Activated CD8-positive, alpha-beta memory T cell treated with anti-CD3 and anti-CD28 coated beads for 24 hours (primary cell): ENCODE results near the gene DNAJB4.
A peak's percentile ranks its signal among the peaks of the same experiment; 100 is the strongest.
"Not testable (repeated sequence)": the region's sequence is repeated elsewhere in the genome, so short reads cannot be mapped to it uniquely, and the experiment has no call there.

ENCODE experiments used
- DNase-seq: peaks from one replicate; pipeline ENCODE4 v3.0.0-alpha.2; 2020

DNAJB4 gene

DNA sequence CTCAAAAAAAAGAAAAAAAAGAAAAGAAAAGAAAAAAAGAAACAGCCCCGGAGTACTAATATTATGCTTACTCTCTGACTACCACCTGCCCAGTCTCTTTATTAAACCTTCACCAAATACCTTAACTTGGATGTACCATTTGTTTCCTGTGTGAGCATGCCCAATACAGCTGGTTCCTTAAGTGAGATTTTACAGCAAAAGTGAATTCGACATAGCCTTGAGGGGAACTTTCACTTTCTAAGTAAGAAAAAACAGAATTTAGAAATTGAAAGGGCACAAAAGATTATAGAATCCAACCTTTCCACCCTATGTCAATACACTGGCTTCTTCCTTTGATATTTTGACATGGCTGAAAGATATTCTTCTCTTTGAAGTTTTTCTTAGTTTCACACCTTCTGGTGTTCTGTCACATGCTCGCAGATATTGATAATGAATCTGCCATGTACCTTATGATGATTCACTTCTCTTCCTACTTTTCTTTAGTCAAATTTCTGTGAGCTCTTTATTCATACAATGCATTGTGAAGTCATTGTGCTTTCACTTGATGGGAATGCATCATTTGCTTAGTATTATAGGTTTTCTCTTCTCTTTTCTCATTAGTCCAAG is 35.8 kb downstream of the DNAJB4 start:
- no peak for DNase-seq

DNA sequence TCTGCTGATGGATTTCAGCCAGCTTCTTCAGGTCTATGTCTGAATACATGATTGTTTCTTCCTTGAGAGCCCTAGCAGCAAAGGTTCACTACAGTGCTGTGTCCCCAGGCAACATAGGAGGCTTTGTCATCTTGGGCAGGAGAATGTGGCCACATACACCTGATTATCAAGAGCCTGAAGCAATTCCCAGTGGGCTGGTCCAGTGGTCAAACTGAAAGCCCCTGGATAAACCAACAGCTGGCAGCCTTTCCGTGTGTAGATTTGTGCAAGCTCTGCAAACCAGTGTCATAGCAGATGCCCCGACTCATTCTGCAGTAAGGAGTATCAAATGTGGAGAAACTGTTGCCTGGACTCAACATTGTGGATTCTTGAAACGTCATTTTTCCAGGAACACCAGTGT is 38.7 kb downstream of the DNAJB4 start:
- no peak for DNase-seq

DNA sequence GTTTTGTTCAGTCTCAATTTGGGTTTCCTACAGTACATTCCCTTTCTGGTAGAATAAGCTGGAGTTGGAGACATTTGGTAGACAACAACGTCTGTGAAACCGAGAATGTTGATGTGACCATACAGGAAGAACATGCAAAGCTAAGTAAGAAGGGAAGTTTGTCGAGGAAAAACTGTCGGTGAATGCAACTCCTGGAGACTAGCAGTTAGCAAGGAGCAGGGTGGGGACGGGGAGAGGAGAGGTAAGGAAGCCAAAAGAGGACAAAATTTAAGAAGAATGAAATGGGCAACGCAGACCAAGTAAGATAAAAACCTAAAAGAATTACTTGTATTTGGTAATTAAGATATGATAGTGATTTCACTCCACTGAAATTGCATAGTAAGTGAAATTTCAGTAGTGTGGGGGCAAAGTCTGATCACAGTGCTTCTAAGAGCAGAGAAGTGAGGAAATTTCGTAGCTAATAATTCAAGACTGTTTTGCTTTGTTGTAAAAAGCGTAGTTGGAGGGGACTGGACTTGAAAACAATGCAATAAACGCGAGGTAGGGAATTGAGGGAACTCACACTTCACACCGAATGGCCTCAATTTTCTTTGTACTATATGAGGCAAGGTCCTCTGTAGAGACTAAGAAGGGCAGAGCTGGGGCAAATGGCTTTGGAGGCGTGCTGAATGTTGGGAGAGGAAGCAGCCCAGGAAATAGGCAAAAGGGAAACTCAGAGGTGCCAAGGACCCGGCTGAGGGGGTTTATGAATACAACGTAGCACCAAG is 40.2 kb downstream of the DNAJB4 start:
- no peak for DNase-seq

DNA sequence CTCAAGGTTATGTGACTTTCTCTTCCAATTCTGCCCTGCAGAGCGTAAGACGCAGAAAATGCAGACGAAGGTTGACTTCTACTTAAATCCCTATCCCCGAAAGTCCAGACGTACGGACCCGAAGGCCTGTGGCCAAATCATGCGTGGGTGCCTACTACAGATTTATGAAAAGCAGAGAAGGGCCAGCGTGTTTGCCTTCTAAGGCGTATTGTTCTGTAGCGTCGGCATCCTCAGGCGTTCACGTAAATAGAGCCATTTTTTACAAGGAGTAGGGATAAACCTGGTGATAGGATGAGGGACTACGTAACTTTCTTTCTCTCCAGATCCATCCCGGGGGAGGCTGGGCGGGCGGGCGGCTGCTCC is 40.8 kb downstream of the DNAJB4 start:
- DNase-seq, result no peak

DNA sequence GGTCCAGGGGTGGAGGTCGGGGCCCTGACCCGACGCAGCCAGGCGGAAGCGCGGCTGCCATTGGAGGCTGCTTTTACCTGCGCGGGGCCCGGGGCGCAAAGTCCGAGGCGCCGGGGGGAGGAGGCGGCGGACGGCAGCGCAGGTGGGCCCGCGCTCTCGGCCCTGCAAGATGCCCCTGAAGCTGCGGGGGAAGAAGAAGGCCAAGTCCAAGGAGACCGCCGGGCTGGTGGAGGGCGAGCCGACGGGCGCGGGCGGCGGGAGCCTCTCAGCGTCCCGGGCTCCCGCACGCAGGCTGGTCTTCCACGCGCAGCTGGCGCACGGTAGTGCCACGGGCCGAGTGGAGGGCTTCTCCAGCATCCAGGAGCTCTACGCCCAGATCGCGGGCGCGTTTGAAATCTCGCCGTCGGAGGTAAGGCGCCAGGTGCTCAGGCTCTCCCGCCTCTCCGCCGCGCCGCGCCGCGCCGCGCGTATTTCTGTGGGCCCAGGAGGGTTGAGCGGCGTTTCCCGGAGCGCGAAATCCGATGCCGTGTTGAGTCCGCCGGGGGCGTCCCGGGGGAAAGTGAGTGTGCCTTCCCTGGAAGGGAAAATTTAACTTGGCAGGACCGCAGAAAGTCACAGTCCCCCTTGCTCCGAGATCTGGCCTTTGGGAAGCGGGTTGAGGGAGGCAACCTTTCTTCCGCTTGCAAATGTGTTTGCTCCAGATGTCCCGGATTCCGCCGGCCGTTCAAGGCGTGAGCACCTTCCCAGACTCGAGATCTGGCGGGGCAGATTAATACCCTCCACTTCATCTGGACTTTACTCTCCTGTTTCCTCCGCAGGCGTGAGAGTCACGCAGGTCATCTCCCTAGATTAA is 41.4 kb downstream of the DNAJB4 start, which contains the start of gene GIPC2:
TSS of gene GIPC2 (plus strand) at position 41 of the 853 bp plus-strand sequence. CDS start at position 170, 129 bp downstream.
- DNase-seq, result peak; percentile 64

DNA sequence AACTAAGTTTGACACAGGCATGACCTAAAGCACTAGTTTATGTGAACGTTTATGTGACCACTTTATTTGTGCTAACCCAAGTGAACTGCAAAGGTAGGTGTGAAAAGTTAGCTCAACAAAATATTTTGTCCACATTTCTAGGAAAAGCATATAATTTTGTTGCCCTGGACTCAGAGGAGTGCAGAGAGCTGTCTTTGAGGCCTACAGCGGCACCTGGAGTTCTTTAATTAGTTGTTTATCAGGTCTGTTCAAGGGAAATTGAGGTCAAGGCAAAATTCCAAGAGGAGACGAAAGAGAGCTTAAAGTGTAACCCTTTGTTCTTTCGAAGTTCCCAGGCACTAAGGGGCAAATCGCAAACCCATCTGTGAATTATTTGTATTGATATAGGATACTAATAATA is 42.4 kb downstream of the DNAJB4 start:
- DNase-seq, result no peak

DNA sequence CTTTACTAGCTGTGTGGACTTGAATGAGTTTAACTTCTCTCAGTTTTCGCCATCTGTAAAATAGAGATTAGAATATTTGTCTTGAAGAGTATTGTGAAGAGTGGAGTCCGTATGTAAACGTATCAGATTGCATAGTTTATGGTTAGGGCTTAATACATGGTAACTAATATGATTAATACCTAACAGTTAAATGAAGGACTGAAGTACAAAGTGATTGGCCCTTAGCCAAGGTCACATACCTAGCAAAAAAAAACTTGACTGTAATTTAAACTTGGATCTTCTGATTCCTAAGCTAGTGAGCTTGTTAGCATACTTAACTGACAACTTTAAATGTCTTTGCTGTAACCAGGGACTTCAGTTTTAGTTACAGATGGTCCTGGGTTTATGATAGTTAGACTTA is 42.9 kb downstream of the DNAJB4 start:
- no peak for DNase-seq

DNA sequence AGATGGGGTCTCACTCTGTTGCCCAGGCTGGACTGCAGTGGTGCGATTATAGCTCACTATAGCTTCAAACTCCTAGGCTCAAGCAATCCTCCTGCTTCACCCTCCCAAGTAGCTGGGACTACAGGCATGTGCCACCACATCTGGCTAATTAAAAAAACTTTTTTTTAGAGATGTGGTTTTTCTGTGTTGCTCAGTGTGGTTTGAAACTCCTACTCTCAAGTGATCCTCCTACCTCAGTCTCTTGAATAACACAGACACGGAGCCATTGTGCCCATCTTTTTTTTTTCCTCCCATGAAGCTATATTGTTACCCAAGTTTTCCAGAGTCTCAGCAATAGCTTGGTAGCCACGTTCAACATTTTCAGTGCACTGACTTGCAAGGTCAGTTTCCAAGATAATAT is 43.7 kb downstream of the DNAJB4 start:
- DNase-seq, result no peak

DNA sequence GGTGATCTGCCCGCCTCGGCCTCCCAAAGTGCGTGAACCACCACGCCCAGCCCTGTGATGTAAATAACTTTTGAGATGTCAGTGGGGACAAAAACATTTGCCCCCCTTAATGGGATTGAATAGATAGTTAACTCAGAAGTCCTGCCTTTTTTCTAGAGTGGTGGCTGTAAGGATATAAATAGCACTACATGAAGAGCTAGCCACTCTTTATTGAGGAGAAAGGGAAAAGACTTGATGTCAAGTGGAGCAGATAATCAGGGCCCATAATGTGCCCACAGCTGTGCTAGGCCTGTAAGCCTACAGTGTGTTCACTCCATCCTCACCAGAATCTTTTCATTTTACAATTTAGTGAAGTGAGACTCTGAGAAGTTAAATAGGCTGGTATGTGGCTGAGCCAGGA is 44.7 kb downstream of the DNAJB4 start:
- no peak for DNase-seq

DNA sequence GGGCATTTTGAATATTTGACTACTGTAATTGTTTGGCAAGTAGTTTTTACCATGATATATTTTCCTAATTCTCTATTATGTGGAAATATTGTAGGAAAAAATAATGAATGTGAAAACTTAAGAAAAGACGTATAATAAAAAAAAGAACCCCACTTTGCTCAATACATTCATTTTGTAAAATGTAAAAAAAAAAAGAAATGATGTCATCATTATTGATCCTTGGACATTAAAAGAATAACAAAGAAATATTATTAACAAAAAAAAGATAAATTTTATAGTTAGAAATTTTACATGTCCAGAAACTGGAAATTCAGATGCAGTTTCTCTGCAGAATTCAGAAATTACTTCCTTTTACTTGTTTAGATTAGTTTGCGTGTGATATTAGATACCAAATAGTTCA is 46.3 kb downstream of the DNAJB4 start:
- no peak for DNase-seq

DNA sequence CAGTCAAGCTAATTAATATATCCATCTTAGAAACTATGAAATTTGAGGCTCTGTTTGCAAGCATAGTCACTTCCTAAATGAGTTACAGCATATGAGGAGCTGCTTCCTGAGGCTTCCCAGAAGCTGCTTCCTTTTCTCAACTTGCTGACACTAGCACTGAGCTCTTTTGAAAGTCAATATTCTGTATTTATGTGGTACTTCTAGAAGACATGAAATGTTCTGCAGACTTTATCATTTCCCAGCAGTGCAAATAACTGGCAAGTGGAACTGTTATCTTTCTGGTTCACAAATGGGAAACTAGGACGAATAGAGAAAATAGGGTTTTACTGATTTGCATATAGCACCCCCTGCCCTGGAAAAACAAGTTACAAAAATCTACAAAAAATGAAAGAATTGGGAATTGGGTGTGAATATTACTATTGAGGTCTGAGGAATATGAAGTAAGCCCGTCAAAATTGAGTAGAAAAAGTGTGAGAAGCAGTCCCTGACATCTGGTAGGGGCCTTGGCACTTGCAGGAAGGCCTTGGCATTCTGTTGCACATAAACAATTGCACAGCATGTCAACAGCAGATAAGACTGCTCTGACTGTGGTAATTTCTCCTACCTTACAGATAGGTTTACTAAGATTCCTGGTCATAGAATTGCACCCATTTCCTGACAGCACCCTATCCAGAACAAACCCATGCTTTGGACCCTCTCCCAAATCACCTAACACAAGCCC is 48.1 kb downstream of the DNAJB4 start:
- no peak for DNase-seq

DNA sequence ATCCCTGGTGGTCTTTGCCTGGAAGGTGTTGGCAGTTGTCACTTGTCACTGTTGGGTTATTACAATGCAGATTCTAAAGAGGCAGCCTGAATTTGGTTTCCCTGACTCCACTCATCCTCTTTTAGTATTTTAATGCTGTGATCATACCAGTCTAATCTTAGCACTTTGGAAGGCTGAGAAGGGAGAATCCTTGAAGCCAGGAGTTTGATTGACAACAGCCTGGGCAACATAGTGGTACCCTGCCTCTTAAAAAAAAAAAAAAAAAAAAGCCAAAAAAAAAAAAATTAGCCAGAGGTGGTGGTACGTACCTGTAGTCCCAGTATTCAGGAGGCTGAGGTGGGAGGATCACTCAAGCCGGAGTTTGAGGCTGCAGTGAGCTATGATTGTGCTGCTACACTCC is 48.8 kb downstream of the DNAJB4 start:
- no peak for DNase-seq

DNA sequence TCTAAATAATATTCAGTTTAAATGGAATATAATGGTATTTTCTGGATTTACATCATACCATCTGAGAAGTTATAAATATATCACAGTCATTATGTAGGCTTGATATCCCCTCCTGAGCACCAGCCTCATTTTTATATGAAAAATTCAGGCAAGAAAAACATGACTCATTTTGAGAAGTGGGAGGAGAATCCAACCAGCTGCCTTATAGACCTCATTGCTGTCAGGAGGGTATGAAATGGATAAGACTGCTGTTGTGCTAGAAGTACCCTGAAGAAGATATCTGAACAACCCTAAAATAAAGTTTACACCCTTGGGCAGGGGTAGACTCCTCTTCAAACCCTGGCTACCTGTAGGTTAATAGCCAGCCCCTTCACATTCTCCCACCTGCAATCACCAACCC is 49.8 kb downstream of the DNAJB4 start:
- no peak for DNase-seq

DNA sequence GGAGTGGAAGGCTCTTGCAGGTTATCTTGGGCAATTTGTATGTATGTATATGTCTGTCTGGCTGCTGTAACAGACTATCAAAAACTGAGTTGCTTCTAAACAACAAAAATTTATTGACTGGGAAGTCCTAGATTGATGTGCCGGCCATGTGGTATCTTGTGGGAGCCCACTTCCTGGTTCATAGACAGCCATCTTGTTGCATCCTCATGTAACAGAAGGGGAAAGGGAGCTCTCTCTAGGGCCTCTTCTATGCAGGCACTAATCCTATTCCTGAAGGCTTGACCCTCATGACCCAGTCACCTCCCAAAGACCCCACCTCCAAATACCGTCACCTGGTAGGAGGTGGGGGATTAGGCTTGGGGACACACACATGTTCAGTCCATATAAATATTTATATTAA is 50.2 kb downstream of the DNAJB4 start:
- DNase-seq, result no peak

DNA sequence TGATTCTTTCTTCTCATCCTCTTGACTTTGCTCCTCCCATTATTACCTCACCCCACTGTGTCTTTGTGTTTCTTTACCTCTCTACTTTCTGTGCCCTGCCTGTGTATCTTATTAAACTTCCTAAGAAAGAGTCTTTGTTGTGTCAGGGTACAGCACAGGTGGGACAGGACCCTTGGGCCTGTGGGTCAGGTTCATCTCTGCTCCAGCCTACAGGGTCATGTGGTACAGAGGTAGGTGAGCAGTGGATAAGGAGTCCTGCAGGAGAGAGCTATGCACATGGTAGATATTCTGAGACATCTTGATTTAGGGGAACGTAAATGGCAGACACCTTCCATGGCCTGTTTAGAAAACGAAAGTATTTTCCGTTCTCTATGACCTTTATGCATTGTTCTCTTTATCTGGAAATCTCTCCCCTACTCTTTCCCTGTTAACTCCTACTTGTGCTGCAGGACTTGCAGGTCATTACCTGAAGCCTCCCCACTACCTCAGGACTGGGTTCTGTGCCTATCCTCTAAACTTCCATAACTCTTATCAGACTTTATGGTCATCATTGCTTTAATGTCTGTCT is 50.9 kb downstream of the DNAJB4 start:
- no peak for DNase-seq

DNA sequence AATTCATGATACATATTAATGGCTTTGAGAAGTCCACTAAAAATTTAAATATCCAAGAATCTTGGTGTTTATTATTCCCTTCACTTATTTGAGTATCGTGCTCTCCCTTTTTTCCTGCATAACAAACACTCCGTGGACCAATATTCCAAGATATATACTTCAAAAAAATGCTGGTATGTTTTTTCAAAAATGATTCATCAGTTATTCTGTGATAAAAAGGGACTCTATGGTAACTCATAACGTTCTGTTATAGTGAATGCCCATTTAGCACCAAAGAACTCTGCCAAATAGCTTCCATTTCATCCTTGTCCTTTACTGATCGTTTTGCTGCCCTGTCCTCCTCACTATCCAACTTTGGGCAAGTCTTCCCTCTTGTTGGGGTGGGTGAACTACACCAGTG is 53.9 kb downstream of the DNAJB4 start:
- DNase-seq, result no peak

DNA sequence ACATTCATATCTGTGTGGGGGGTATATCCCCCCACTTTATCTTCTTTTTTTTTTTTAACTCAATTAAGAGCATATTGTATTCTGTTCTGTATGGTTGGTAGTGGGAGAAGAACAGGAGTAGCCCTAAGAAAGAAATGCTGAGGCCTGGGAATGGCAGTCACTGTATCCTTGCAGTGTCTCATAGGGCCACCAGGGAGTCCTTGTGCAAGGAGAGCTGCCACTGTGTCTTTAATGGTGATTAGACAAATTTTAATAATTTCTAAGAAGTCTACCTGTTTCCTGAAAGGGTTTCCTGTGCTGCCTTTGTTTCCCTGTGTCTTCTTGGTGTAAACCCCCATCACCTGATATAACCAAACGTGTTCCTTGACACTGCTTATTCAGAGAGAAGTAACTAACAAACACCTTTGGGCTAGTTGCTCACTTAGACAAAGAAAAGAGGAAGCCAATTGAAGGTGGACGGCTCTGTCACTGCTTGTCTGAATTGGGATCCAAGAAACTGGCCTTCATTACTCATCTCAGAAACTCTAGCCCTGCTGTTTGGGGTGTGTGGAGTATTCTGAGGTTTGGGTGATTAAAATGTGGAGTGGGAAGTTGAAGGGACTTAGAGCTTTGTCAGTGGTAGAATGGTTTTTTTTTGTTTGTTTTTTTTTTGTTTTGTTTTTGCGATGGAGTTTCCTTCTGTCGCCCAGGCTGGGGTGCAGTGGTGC is 56.3 kb downstream of the DNAJB4 start:
- DNase-seq, result no peak

DNA sequence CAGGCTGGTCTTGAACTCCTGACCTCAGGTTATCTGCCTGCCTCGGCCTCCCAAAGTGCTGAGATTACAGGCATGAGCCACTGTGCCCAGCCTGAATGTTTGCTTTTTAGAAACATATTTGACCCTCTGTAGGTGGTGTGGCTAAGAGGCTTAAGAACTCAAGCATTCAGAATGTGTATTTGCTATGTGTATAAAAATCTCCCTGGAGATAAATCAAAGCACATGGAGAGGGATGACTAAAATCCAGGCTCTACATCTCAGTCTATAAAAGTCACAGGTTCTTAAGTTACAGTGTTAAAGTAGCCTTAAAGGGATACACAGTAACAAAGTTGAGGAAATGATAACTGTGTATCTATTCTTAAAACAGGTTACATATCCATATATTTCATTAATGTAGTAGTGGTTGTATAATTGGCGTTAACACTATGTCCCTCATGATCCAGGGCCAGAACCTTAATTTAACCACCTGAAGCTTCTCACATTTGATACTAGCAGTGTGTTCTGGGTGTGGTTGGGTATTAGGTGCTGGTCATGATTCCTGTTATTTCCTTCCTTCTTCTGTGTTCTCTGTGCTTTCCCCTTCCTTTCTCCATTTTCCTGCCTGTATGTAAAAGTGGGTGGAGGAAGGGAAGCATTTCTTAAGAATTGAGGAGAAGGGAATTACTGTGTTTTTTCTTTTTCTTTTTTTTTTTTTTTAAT is 57.2 kb downstream of the DNAJB4 start:
- no peak for DNase-seq

DNA sequence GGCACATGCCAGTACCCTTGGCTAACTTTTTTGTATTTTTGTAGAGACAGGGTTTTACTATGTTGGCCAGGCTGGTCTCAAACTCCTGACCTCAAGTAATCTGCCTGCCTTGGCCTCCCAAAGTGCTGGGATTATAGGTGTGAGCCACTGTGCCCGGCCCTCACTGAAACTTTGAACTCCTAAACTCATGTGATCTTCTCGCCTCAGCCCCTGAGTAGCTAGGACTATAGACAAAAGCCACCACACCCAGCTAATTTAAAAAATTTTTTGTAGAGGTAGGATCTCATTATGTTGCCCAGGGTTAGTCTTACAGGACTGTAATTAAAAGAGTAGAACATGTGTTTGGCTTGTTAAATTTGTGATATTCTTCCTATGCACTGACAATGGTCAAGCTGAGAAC is 60.1 kb downstream of the DNAJB4 start:
- not testable (repeated sequence) for DNase-seq
